NT2/D1 (cell line): ENCODE results near the gene PCNT.

Experiments
- SUZ12 ChIP-seq: IDR thresholded peaks from 2 replicates; pipeline ENCODE4 v1.6.1; 2011; ENCODE audit not compliant: insufficient read length, insufficient read depth; ENCODE audit errors: extremely low read depth
- YY1 ChIP-seq: IDR thresholded peaks from 2 replicates; pipeline ENCODE4 v1.6.1; 2011; ENCODE audit not compliant: insufficient read length, insufficient read depth
- ZNF274 ChIP-seq: IDR thresholded peaks from 2 replicates; pipeline ENCODE4 v1.6.1; 2011; ENCODE audit warnings: mild to moderate bottlenecking, low read depth, low read length

- TF ChIP-seq SUZ12 = no peak
- TF ChIP-seq YY1 = no peak
- no peak for TF ChIP-seq ZNF274
Measured at GRCh38 chr21:46469275-46469674, 145.3 kb downstream of the PCNT start.
